Lung (tissue), 12 donors: ENCODE results near the gene ZDHHC20. TPM values are rescaled to one million over a fixed set of nuclear protein-coding genes. Genes with fewer than 3 reads are reported as not detected.

Source experiments
- ATAC-seq: fragments of 200-7000 bp; cut with Tn5 transposase; one replicate; pipeline ENCODE4 v1.9.1; 2020; ENCODE audit warnings: moderate number of reproducible peaks; ENCODE audit not compliant: insufficient read depth, low FRiP score
- DNase-seq, 3 donors: peaks; one replicate each; pipeline ENCODE4 v3.0.0-alpha.2; 2013 to 2017
- H3K27ac ChIP-seq, 2 donors: one replicate each; pipeline ENCODE4 v1.5.1; 2013; ENCODE audit warnings: mild to moderate bottlenecking in 2 of 2, moderate library complexity in 2 of 2, control low read depth in 1 of 2, inconsistent platforms in 1 of 2, low read depth in 1 of 2, low read length in 1 of 2
- H3K27me3 ChIP-seq, 3 donors: one replicate each; pipeline ENCODE4 v1.5.1; 2013; ENCODE audit warnings: low read length in 2 of 3; ENCODE audit not compliant: control insufficient read depth in 3 of 3, insufficient read depth in 3 of 3
- H3K36me3 ChIP-seq, 4 donors: one replicate each; pipeline ENCODE4 v1.5.1; 2013; ENCODE audit warnings: low read length in 4 of 4, mild to moderate bottlenecking in 1 of 4, moderate library complexity in 1 of 4; ENCODE audit not compliant: control insufficient read depth in 4 of 4, insufficient read depth in 4 of 4
- H3K4me1 ChIP-seq, 5 donors: one replicate each; pipeline ENCODE4 v1.5.1; 2013; ENCODE audit warnings: low read length in 5 of 5, mild to moderate bottlenecking in 2 of 5, moderate library complexity in 1 of 5; ENCODE audit not compliant: control insufficient read depth in 5 of 5, insufficient read depth in 5 of 5
- H3K4me3 ChIP-seq: one replicate; pipeline ENCODE4 v1.5.1; 2013; ENCODE audit warnings: mild to moderate bottlenecking, control low read depth, moderate library complexity
- H3K9ac ChIP-seq, 2 donors: one replicate each; pipeline ENCODE4 v1.5.1; 2013; ENCODE audit warnings: low read length in 2 of 2, control low read depth in 1 of 2; ENCODE audit not compliant: insufficient read depth in 1 of 2
- H3K9me3 ChIP-seq, 4 donors: one replicate each; pipeline ENCODE4 v1.5.1; 2013; ENCODE audit warnings: low read length in 3 of 4, mild to moderate bottlenecking in 1 of 4, moderate library complexity in 1 of 4; ENCODE audit not compliant: control insufficient read depth in 4 of 4, insufficient read depth in 3 of 4
- CTCF ChIP-seq: IDR thresholded peaks from 2 replicates; pipeline ENCODE4 v1.5.1; 2012; ENCODE audit warnings: mild to moderate bottlenecking; ENCODE audit errors: control extremely low read depth, extremely low read depth
- WGBS, 2 donors: extraction: QIAGEN DNeasy Blood & Tissue Kit; methylation state at CpG; one replicate each; pipeline ENCODE4 v1.1.7; 2013; 5-methylcytosine and 5-hydroxymethylcytosine counted together
- polyA plus RNA-seq, 2 donors: library from polyadenylated mRNA; stranded (reverse); fragments of 200-250 nt; gene quantifications; one replicate each; pipeline ENCODE4 v1.2.1, GENCODE V29; 2013
- total RNA-seq, 2 donors: library from RNA; depleted of rRNA in 1 of 2; stranded (reverse); fragments of >200 nt in 1 of 2; gene quantifications; one replicate each; pipeline ENCODE4 v1.2.1, GENCODE V29; 2014 to 2021
- donor health status: control.
- donor health status: control.
- donor health status: Bipolar disorder and iron deficiency.
- donor health status: healthy.
- donor health status: DM: yes; HTN: yes; CAD: no.

Gene ZDHHC20
- total and polyA plus RNA-seq, 4 donors, result 22.8 to 153 (median 47.0) TPM

GRCh38 chr13:21429211-21429610 lies 29.9 kb downstream of the ZDHHC20 start:
- ATAC-seq, result no peak
- no peak overlapping the region for H3K4me3 ChIP-seq
- H3K27me3 ChIP-seq, result no peaks in the 10 kb centered on the region
- no peaks in the 10 kb centered on the region for H3K36me3 ChIP-seq
- peaks cover 0 to 12% (median 4%) of the 10 kb centered on the region in 4 donors for H3K9me3 ChIP-seq
- WGBS, 2 donors, result 65 to 73% methylated on average over 2 of the region's 2 CpGs
- no peaks in the 10 kb centered on the region for H3K4me1 ChIP-seq
- no peak for TF ChIP-seq CTCF
- peak in 1 of 3 donors; percentile 19 for DNase-seq
- H3K9ac ChIP-seq, result no peak overlapping the region
- H3K27ac ChIP-seq, result no peak overlapping the region

GRCh38 chr13:21427741-21428140 lies 31.4 kb downstream of the ZDHHC20 start:
- peak; percentile 19 for ATAC-seq
- H3K27me3 ChIP-seq, result no peaks in the 10 kb centered on the region
- H3K9ac ChIP-seq, result no peak overlapping the region
- no peak for DNase-seq
- no peak overlapping the region for H3K4me3 ChIP-seq
- H3K27ac ChIP-seq, result no peak overlapping the region
- 70 to 72% methylated on average over 2 of the region's 2 CpGs for WGBS, 2 donors
- no peak for TF ChIP-seq CTCF
- peaks cover 0 to 12% (median 4%) of the 10 kb centered on the region in 4 donors for H3K9me3 ChIP-seq
- no peaks in the 10 kb centered on the region for H3K36me3 ChIP-seq
- H3K4me1 ChIP-seq, result no peaks in the 10 kb centered on the region

GRCh38 chr13:21426238-21426637 lies 32.9 kb downstream of the ZDHHC20 start:
- DNase-seq (no peak), ATAC-seq (no peak)
- WGBS, 2 donors, result 49 to 89% methylated on average over 1 of the region's 1 CpG
- Histone ChIP-seq H3K9ac (no peak overlapping the region), H3K36me3 (no peaks in the 10 kb centered on the region), H3K4me3 (no peak overlapping the region), H3K9me3 (peaks cover 0 to 12% (median 4%) of the 10 kb centered on the region in 4 donors), H3K27ac (no peak overlapping the region), H3K4me1 (peaks cover 0 to 5% (median 0%) of the 10 kb centered on the region in 5 donors), H3K27me3 (no peaks in the 10 kb centered on the region)
- TF ChIP-seq CTCF, result no peak

- Histone ChIP-seq H3K4me1 (peaks cover 0 to 9% (median 0%) of the 10 kb centered on the region in 5 donors), H3K9ac (no peak overlapping the region), H3K4me3 (no peak overlapping the region), H3K27ac (no peak overlapping the region), H3K36me3 (no peaks in the 10 kb centered on the region), H3K27me3 (no peaks in the 10 kb centered on the region), H3K9me3 (no peaks in the 10 kb centered on the region)
- no peak for TF ChIP-seq CTCF
- WGBS, 2 donors, result 78 to 83% methylated on average over 3 of the region's 3 CpGs
- no peak for DNase-seq
- no peak for ATAC-seq
Observed at GRCh38 chr13:21420706-21421105, 38.4 kb downstream of the ZDHHC20 start.
